Neutrophil (primary cell): ENCODE results near the gene ASTN2.
"Not testable (repeated sequence)": the region's sequence is repeated elsewhere in the genome, so short reads cannot be mapped to it uniquely, and the experiment has no call there.

ENCODE experiments used
- H3K27ac ChIP-seq: fragments of 200-600 bp; sonication (generic); 2 replicates; pipeline ENCODE4 v1.5.1; 2016; ENCODE audit warnings: mild to moderate bottlenecking, moderate library complexity
- H3K27me3 ChIP-seq: fragments of 200-600 bp; sonication (generic); 2 replicates; pipeline ENCODE4 v1.6.0; 2016; ENCODE audit warnings: mild to moderate bottlenecking
- H3K36me3 ChIP-seq: fragments of 200-600 bp; sonication (generic); 2 replicates; pipeline ENCODE4 v1.5.1; 2017
- H3K4me1 ChIP-seq, 2 experiments: fragments of 200-600 bp in 1 of 2; sonication (generic) in 1 of 2; 1 replicate in 1 of 2; 2 replicates in 1 of 2; pipeline versions ENCODE4 v1.5.1 to v1.6.1; 2013 to 2016; ENCODE audit warnings: low read depth in 1 of 2, low read length in 1 of 2, mild to moderate bottlenecking in 1 of 2, moderate library complexity in 1 of 2; ENCODE audit not compliant: control insufficient read depth in 1 of 2, insufficient read depth in 1 of 2
- H3K4me3 ChIP-seq, 2 experiments: fragments of 200-600 bp in 1 of 2; sonication (generic) in 1 of 2; 1 replicate in 1 of 2; 2 replicates in 1 of 2; pipeline ENCODE4 v1.5.1; 2013 to 2016; ENCODE audit warnings: low read depth in 1 of 2, low read length in 1 of 2, mild to moderate bottlenecking in 1 of 2, moderate library complexity in 1 of 2
- H3K9me3 ChIP-seq: fragments of 200-600 bp; sonication (generic); 2 replicates; pipeline ENCODE4 v1.5.1; 2016
- CTCF ChIP-seq: fragments of 200-600 bp; sonication (generic); IDR thresholded peaks from 2 replicates; pipeline ENCODE4 v1.5.1; 2016; ENCODE audit warnings: antibody characterized with exemption

Gene ASTN2

GRCh38 chr9:116855881-116856662 lies 558.8 kb downstream of the ASTN2 start:
- H3K4me1 ChIP-seq: no peaks in the 10 kb centered on the region
- no peak for TF ChIP-seq CTCF
- no peaks in the 10 kb centered on the region for H3K9me3 ChIP-seq
- no peaks in the 10 kb centered on the region for H3K27me3 ChIP-seq
- H3K4me3 ChIP-seq: no peak overlapping the region
- no peaks in the 10 kb centered on the region for H3K36me3 ChIP-seq
- no peak overlapping the region for H3K27ac ChIP-seq

- Histone ChIP-seq H3K4me3 (no peak overlapping the region), H3K27ac (no peak overlapping the region), H3K36me3 (no peaks in the 10 kb centered on the region), H3K4me1 (no peaks in the 10 kb centered on the region), H3K9me3 (no peaks in the 10 kb centered on the region), H3K27me3 (no peaks in the 10 kb centered on the region)
- TF ChIP-seq CTCF: no peak
Observed at GRCh38 chr9:116849721-116850120, 565.1 kb downstream of the ASTN2 start.

- no peaks in the 10 kb centered on the region for H3K36me3 ChIP-seq
- H3K9me3 ChIP-seq: no peaks in the 10 kb centered on the region
- TF ChIP-seq CTCF: no peak
- H3K4me1 ChIP-seq: no peaks in the 10 kb centered on the region
- H3K27me3 ChIP-seq: no peaks in the 10 kb centered on the region
- H3K4me3 ChIP-seq: no peak overlapping the region
- H3K27ac ChIP-seq: no peak overlapping the region
Observed at GRCh38 chr9:116844621-116845020, 570.2 kb downstream of the ASTN2 start.

GRCh38 chr9:116843863-116844620 lies 570.8 kb downstream of the ASTN2 start:
- H3K9me3 ChIP-seq: no peaks in the 10 kb centered on the region
- no peaks in the 10 kb centered on the region for H3K4me1 ChIP-seq
- H3K27me3 ChIP-seq: no peaks in the 10 kb centered on the region
- no peak for TF ChIP-seq CTCF
- H3K4me3 ChIP-seq: no peak overlapping the region
- no peaks in the 10 kb centered on the region for H3K36me3 ChIP-seq
- no peak overlapping the region for H3K27ac ChIP-seq

GRCh38 chr9:116842658-116843057 lies 572.2 kb downstream of the ASTN2 start:
- Histone ChIP-seq H3K27me3 (no peaks in the 10 kb centered on the region), H3K27ac (no peak overlapping the region), H3K4me1 (no peaks in the 10 kb centered on the region), H3K9me3 (no peaks in the 10 kb centered on the region), H3K36me3 (no peaks in the 10 kb centered on the region), H3K4me3 (no peak overlapping the region)
- TF ChIP-seq CTCF: no peak

GRCh38 chr9:116838468-116838867 lies 576.4 kb downstream of the ASTN2 start:
- H3K36me3 ChIP-seq: not testable (repeated sequence)

More at GRCh38 chr9:116838468-116838867, 576.4 kb downstream of the ASTN2 start:
- not testable (repeated sequence) for H3K4me3 ChIP-seq, H3K9me3 ChIP-seq, H3K27me3 ChIP-seq, H3K27ac ChIP-seq, H3K4me1 ChIP-seq
